Measurements from ENCODE around the gene IL13.
"Not testable (repeated sequence)": the region's sequence is repeated elsewhere in the genome, so short reads cannot be mapped to it uniquely, and the experiment has no call there.

Gene IL13

GRCh38 chr5:132691755-132692631 lies 34.0 kb downstream of the IL13 start:
- DNase-seq = not testable (repeated sequence)

- no peak for DNase-seq
Observed at GRCh38 chr5:132692632-132692967, 34.6 kb downstream of the IL13 start.

DNA sequence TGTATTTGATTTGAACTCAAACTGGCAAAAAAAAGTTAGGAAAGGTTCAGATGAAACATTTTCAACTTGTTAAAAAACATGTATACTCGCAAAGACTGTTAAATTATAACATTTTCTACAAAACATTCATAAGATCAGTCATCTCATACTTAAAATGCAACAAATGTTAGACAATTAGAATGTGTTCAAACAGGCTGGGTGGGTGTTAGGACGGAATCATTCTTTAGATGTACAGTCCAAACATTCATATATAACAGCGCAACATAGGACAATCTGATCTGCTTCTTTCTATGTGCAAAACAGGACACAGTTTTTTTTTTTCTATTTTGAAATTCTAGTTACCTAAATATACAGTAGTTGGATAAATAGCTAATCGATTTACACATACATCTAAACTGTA lies 38.0 kb downstream of the IL13 start:
- no peak for DNase-seq

GRCh38 chr5:132704875-132705274 lies 46.9 kb downstream of the IL13 start:
- DNase-seq = no peak

- DNase-seq = no peak
Observed at GRCh38 chr5:132708645-132709044, 50.7 kb downstream of the IL13 start.

Measured in activated CD4-positive, CD25-positive, alpha-beta regulatory T cell treated with anti-CD3 and anti-CD28 coated beads, Interleukin-2, amount 50 U/mL, for 72 hours (primary cell).